Subcutaneous adipose tissue (tissue), 4 donors: ENCODE results near the gene CIB2. TPM values are rescaled to one million over a fixed set of nuclear protein-coding genes. Genes with fewer than 3 reads are reported as not detected.

Experiments
- CTCF ChIP-seq: fragments of 450-650 bp; IDR thresholded peaks from one replicate; pipeline ENCODE4 v1.5.1; 2016; ENCODE audit warnings: low read depth, mild to moderate bottlenecking, control low read depth, antibody characterized with exemption, moderate library complexity
- total RNA-seq, 4 donors: library from RNA; depleted of rRNA; stranded (reverse); fragments of >200 nt; gene quantifications; one replicate each; pipeline ENCODE4 v1.1.0, GENCODE V29; 2016

CIB2 gene
- total RNA-seq, 4 donors from 2014 or later: 3.2 to 6.4 (median 5.9) TPM

DNA sequence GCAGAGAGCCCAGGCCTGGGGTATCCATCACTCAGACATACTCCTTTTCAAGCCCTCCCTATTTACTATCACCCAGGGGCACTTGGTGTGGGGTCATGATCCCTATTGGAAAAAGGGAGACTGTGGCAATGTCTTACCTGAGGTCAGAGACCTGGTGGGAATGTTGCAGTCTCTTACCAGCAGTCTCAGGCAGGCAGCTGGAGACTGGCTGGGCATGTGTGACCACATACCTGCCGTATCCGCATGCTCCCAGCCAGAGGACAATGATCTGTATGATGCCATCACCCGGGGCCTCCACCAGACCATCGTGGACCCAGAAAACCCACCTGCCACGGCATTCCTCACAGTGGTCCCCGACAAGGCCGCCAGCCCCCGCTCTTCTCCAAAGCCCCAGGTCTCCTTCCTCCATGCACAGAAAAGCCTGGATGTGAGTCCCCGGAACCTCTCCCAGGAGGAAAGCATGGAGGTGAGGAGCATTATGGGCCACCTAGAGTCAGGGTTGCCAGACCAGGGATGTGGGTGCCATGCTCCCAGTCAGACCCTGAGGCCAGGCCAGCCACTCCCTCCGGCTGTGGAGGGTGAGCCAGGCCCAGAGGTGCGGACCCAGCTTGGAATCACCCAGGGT is 33.0 kb downstream of the CIB2 start:
- no peak for TF ChIP-seq CTCF

GRCh38 chr15:78097667-78098066 is 33.6 kb downstream of the CIB2 start:
- no peak for TF ChIP-seq CTCF

DNA sequence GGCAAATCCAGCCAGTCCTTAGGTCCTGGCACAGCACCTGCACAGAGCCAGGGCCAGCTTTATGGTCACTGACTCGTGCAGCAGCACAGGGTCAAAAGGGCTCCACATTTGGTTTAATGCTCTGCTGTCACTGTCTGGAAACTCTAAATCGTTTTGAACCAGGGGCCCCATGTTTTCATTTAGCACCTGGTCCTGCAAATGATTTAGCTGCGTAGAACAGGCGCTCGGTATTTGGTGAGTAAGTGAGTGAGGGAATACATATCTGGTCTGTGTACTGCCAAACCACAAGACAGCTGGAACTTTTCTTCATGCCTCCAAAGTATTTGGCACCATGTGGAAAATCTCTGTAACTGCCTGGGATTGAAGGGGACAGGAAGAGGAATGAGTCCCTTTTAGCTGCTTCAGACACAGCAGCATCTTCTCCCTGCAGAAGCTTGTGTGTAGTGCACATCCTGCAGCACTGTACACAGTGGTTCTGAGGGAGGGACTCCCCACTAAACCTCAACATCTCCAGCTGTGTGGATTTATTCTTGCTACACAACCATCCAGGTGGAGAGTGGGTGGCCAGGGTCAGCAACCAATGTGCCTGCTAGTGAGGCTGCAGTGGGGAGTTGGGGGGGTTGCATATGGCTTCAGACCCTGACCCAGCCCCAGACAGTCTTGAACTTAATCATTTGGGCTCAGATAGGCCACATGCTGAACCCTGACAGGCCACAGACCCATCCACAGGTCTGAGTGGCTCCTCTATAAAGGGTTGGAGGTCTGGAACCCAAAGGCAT is 37.8 kb downstream of the CIB2 start:
- no peak for TF ChIP-seq CTCF

GRCh38 chr15:78092261-78093041 is 38.8 kb downstream of the CIB2 start, which contains the start of gene SH2D7:
Gene SH2D7 (plus strand): TSS chr15:78092561. CDS start chr15:78092585, 24 bp downstream.
- TF ChIP-seq CTCF: no peak

DNA sequence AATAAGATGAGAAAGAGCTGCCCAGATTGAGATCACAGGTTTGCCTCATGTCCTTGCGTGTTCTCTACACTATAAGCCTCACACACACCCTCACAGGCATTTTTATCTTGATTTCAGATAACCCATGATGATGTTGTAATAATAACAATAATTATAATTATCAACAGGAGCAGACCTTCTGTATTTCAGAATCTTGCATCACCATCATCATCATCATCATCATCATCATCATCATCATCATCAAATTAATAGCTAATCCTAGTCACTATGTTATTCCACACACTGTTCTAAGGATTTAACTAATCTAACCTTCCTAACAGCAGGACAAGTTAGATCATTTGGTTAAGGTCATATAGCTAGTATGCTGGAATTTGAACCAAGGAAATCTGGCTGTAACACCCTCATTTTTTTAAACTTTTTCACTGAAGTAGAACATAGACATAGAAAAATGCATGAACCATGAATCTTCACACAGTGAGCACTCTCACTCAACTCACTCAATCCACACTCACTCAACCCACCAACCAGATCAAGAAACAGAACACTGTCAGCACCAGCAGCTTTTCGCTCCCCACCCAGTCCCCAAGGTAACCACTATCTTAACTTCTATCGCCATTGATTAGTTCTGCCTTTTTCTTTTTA is 40.7 kb downstream of the CIB2 start:
- no peak for TF ChIP-seq CTCF

GRCh38 chr15:78088773-78089080 is 42.5 kb downstream of the CIB2 start:
- no peak for TF ChIP-seq CTCF
